SU-DHL-6 (cell line): ENCODE data around the gene GLI2.

Source experiments
- H2AFZ ChIP-seq: fragments of 200-600 bp; sonication (generic); 2 replicates; pipeline ENCODE4 v1.6.1; 2014; ENCODE audit warnings: low read depth, mild to moderate bottlenecking, moderate library complexity, mixed read lengths, antibody characterized with exemption, low read length; ENCODE audit not compliant: severe bottlenecking
- H3F3A ChIP-seq: fragments of 200-600 bp; shearing (Covaris generic); 2 replicates; pipeline ENCODE4 v1.6.0; 2016; ENCODE audit warnings: antibody characterized with exemption, mild to moderate bottlenecking; ENCODE audit not compliant: insufficient read depth
- H3K27ac ChIP-seq: fragments of 200-600 bp; sonication (generic); 2 replicates; pipeline ENCODE4 v1.5.1; 2016; ENCODE audit warnings: low read depth, mild to moderate bottlenecking, low read length, moderate library complexity, mixed read lengths
- H3K27me3 ChIP-seq: fragments of 200-600 bp; sonication (generic), shearing (Covaris generic); 2 replicates; pipeline ENCODE4 v1.6.0; 2014; ENCODE audit warnings: mild to moderate bottlenecking, low read length
- H3K36me3 ChIP-seq: fragments of 200-600 bp; sonication (generic); 2 replicates; pipeline ENCODE4 v1.6.1; 2014; ENCODE audit warnings: mild to moderate bottlenecking, low read length, mixed read lengths
- H3K4me2 ChIP-seq: fragments of 300-600, 200-600 bp; shearing (Covaris generic), sonication (generic); 2 replicates; pipeline ENCODE4 v1.6.0; 2014; ENCODE audit warnings: low read length, low read depth, mild to moderate bottlenecking; ENCODE audit not compliant: poor library complexity, severe bottlenecking
- H3K4me3 ChIP-seq: fragments of 200-600 bp; sonication (generic); 2 replicates; pipeline ENCODE4 v1.5.1; 2014; ENCODE audit warnings: antibody characterized with exemption, low read length, mild to moderate bottlenecking, mixed read lengths; ENCODE audit not compliant: insufficient read depth, poor library complexity, severe bottlenecking
- H3K79me2 ChIP-seq: fragments of 200-600 bp; sonication (generic); 2 replicates; pipeline ENCODE4 v1.6.1; 2014; ENCODE audit warnings: mild to moderate bottlenecking, low read length, moderate library complexity; ENCODE audit not compliant: insufficient read depth
- H3K9ac ChIP-seq: fragments of 200-600 bp; sonication (generic); 2 replicates; pipeline ENCODE4 v1.7.0; 2014; ENCODE audit warnings: mild to moderate bottlenecking, low read length
- H3K9me2 ChIP-seq: fragments of 200-600 bp; sonication (generic); replicated peaks from 2 replicates; pipeline ENCODE4 v1.6.1; 2014; ENCODE audit warnings: low read length; ENCODE audit not compliant: insufficient read depth
- H3K9me3 ChIP-seq: fragments of 200-600 bp; sonication (generic); 2 replicates; pipeline ENCODE4 v1.6.1; 2014; ENCODE audit warnings: low read length, mixed read lengths; ENCODE audit not compliant: insufficient read depth
- H4K20me1 ChIP-seq: fragments of 200-600 bp; sonication (generic); 2 replicates; pipeline ENCODE4 v1.6.1; 2014; ENCODE audit warnings: low read depth, mild to moderate bottlenecking, antibody characterized with exemption, low read length, moderate library complexity, mixed read lengths
- EZH2phosphoT487 ChIP-seq: fragments of 200-600 bp; sonication (generic), shearing (Covaris generic); conservative IDR thresholded peaks from 2 replicates; pipeline ENCODE4 v1.6.1; 2018; ENCODE audit warnings: mild to moderate bottlenecking, antibody characterized with exemption, low read length, moderate library complexity, mixed read lengths
- TF ChIP-seq, protein P1 (sequence below): fragments of 200-600 bp; sonication (generic); IDR thresholded peaks from one replicate; pipeline ENCODE4 v1.5.1; 2017; ENCODE audit warnings: antibody characterized with exemption, mild to moderate bottlenecking, low read length, moderate library complexity; ENCODE audit not compliant: insufficient read depth, poor library complexity, severe bottlenecking

The GLI2 gene

GRCh38 chr2:120719491-120719890 is 16.2 kb upstream of the GLI2 start:
- Histone ChIP-seq H3K79me2 (no peaks in the 10 kb centered on the region), H3F3A (no peaks in the 10 kb centered on the region), H3K4me3 (no peak overlapping the region), H3K9me2 (no peaks in the 10 kb centered on the region), H3K4me2 (no peak overlapping the region), H4K20me1 (no peaks in the 10 kb centered on the region), H3K9ac (no peak overlapping the region), H2AFZ (no peak overlapping the region), H3K36me3 (no peaks in the 10 kb centered on the region), H3K27ac (no peak overlapping the region), H3K9me3 (no peaks in the 10 kb centered on the region), H3K27me3 (no peaks in the 10 kb centered on the region)
- TF ChIP-seq EZH2phosphoT487: no peak
- TF ChIP-seq, protein P1, sequence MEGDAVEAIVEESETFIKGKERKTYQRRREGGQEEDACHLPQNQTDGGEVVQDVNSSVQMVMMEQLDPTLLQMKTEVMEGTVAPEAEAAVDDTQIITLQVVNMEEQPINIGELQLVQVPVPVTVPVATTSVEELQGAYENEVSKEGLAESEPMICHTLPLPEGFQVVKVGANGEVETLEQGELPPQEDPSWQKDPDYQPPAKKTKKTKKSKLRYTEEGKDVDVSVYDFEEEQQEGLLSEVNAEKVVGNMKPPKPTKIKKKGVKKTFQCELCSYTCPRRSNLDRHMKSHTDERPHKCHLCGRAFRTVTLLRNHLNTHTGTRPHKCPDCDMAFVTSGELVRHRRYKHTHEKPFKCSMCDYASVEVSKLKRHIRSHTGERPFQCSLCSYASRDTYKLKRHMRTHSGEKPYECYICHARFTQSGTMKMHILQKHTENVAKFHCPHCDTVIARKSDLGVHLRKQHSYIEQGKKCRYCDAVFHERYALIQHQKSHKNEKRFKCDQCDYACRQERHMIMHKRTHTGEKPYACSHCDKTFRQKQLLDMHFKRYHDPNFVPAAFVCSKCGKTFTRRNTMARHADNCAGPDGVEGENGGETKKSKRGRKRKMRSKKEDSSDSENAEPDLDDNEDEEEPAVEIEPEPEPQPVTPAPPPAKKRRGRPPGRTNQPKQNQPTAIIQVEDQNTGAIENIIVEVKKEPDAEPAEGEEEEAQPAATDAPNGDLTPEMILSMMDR: no peak

- TF ChIP-seq, protein P1: no peak
- TF ChIP-seq EZH2phosphoT487: no peak
- Histone ChIP-seq H3K27me3 (no peaks in the 10 kb centered on the region), H3K9me3 (no peaks in the 10 kb centered on the region), H4K20me1 (no peaks in the 10 kb centered on the region), H2AFZ (no peak overlapping the region), H3K9ac (no peak overlapping the region), H3K4me3 (no peak overlapping the region), H3K4me2 (no peak overlapping the region), H3K79me2 (no peaks in the 10 kb centered on the region), H3K36me3 (no peaks in the 10 kb centered on the region), H3K27ac (no peak overlapping the region), H3K9me2 (no peaks in the 10 kb centered on the region), H3F3A (no peaks in the 10 kb centered on the region)
Measured at GRCh38 chr2:120720231-120720630, 15.4 kb upstream of the GLI2 start.

DNA sequence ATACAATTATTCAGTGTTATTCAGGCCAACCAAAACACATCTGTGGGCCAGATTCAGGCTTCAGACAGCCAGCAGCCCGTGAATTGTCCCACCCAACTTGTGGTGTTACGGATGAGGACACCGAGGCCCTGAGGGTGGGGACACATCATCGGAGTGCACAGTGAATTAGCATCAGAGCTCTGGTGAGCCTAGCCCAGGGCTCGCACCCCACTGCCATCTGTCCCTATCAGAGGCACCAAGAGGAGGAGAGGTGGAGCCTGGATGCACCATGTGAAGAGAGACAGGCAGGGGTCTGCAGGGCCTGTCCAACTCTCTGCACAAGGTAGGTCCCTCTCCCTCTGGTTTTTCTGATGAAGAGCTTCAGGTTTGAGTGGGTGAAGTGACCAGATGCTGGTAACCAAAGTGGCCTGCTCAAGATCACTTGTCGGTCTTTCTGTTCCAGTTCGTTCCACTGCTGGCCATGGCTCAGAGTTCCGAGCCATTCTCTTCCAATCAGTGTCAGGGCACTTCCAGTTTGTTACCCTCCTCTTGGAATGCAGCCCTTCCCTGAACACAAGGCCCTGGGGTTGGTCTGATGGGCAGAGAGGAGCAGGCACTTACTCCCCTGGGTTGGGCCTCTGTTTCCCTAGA is 14.8 kb upstream of the GLI2 start:
- TF ChIP-seq, protein P1: no peak
- no peak for TF ChIP-seq EZH2phosphoT487
- Histone ChIP-seq H3K27ac (no peak overlapping the region), H3F3A (no peaks in the 10 kb centered on the region), H3K9me3 (no peaks in the 10 kb centered on the region), H3K4me3 (no peak overlapping the region), H3K9ac (no peak overlapping the region), H3K9me2 (no peaks in the 10 kb centered on the region), H3K36me3 (no peaks in the 10 kb centered on the region), H2AFZ (no peak overlapping the region), H3K27me3 (no peaks in the 10 kb centered on the region), H3K79me2 (no peaks in the 10 kb centered on the region), H4K20me1 (no peaks in the 10 kb centered on the region), H3K4me2 (no peak overlapping the region)
